Measurements from ENCODE around the gene COL19A1. TPM values are rescaled to one million over a fixed set of nuclear protein-coding genes. Genes with fewer than 3 reads are reported as not detected.
"Not testable (repeated sequence)": the region's sequence is repeated elsewhere in the genome, so short reads cannot be mapped to it uniquely, and the experiment has no call there.

COL19A1 gene
- total RNA-seq, 2 experiments from 2014 or later, result 0.40 TPM; not detected in 1

DNA sequence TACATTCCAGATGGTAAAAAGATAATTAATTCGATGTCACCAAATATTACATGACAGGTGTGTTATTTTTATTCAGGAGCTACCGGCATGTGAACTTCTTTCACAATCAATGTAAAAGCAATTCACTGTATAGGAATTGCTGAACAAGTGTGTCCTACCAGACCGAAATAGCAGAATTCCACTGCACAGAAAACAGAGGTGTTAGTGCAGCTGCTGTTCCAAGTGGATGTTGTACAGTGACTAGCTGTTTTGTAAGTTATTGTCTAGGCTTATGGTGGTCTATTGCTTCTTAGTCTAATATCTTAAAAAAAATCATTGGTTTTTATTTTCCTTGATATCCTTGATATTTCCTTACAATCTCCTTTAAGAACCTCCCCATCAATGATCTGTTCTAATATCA is 107.4 kb downstream of the COL19A1 start:
- CTCF ChIA-PET, result no interaction called here
- H3K4me1 Mint-ChIP-seq, result no peaks in the 10 kb centered on the region
- no peaks in the 10 kb centered on the region for H3K9me3 Mint-ChIP-seq (ENCODE audit: low read depth)
- DNase-seq (no peak), ATAC-seq (no peak)
- H3K27ac Mint-ChIP-seq, result no peak overlapping the region
- no peaks in the 10 kb centered on the region for H3K36me3 Mint-ChIP-seq
- no peak overlapping the region for H3K4me3 Mint-ChIP-seq
- peaks cover 3% of the 10 kb centered on the region for H3K27me3 Mint-ChIP-seq

DNA sequence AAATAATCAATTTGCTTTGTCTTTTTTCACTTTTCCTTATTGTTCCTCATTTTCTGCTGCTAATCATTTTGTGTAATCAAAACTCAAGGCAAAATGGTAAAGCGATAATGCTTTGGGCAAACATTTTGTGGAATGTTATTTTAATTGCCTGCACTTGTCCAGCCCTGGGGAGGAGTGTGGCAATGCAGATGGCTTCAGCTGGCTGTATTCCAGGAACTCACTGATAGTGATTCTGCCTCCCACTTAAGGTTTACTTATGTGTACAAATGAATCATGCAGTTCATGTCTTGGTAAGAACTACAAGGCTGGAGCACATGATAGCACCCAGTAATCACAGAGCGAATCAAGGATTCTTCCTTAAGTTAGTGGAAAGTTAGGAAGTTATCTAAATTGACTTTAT is 107.8 kb downstream of the COL19A1 start:
- ATAC-seq, result no peak
- no peak for DNase-seq
- CTCF ChIA-PET, result no interaction called here
- Mint-ChIP-seq H3K36me3 (no peaks in the 10 kb centered on the region), H3K27me3 (peaks cover 3% of the 10 kb centered on the region), H3K9me3 (ENCODE audit: low read depth) (no peaks in the 10 kb centered on the region), H3K27ac (no peak overlapping the region), H3K4me3 (no peak overlapping the region), H3K4me1 (no peaks in the 10 kb centered on the region)

DNA sequence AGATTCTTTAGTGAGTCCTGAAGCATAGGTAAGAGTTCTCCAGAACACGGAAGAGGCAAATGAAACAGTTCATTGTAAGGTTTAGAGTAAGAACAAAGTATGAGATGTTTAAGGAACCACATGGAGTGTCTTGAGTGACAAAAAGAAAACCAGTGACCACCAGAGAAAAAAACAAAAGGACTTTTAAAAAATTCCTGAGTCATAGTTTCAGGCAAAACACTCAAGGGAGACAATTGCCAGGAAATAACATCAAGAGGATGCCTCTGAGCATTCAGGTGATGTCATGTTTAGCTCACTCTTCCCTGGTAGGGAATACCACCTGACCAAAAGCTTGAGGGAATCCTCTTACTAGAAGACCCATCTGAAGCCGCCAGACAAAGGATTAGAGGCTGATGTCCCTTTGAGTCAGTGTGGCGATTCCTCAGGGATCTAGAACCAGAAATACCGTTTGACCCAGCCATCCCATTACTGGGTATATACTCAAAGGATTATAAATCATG is 110.3 kb downstream of the COL19A1 start:
- CTCF ChIA-PET, result no interaction called here
- no peaks in the 10 kb centered on the region for H3K36me3 Mint-ChIP-seq
- ATAC-seq (no peak), DNase-seq (no peak)
- H3K4me1 Mint-ChIP-seq, result no peaks in the 10 kb centered on the region
- H3K4me3 Mint-ChIP-seq, result no peak overlapping the region
- H3K9me3 Mint-ChIP-seq (ENCODE audit: low read depth), result no peaks in the 10 kb centered on the region
- no peak overlapping the region for H3K27ac Mint-ChIP-seq
- H3K27me3 Mint-ChIP-seq, result peaks cover 2% of the 10 kb centered on the region

DNA sequence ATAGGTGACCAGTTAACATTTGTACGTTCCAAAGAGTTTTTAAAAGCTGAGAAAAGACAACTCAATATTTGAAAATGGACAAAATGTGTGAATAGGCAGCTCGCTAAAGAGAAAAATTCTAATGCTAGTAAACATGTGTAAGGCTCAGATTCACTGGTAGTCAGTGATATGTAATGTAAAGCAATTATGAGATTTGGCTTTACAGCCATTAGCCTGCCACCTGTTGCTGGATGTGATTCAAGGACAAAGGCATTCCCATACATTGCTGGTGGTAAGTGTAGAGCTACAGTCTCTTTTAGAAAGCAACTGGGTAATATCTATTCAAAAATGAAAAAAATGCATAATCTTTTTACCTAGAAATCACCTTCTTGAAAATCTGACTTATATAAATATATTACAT is 114.3 kb downstream of the COL19A1 start:
- DNase-seq, result no peak
- no peak overlapping the region for H3K4me3 Mint-ChIP-seq
- no peaks in the 10 kb centered on the region for H3K27me3 Mint-ChIP-seq
- CTCF ChIA-PET, result no interaction called here
- H3K27ac Mint-ChIP-seq, result no peak overlapping the region
- H3K4me1 Mint-ChIP-seq, result peaks cover 2% of the 10 kb centered on the region
- H3K9me3 Mint-ChIP-seq (ENCODE audit: low read depth), result no peaks in the 10 kb centered on the region
- no peak for ATAC-seq
- H3K36me3 Mint-ChIP-seq, result no peaks in the 10 kb centered on the region

DNA sequence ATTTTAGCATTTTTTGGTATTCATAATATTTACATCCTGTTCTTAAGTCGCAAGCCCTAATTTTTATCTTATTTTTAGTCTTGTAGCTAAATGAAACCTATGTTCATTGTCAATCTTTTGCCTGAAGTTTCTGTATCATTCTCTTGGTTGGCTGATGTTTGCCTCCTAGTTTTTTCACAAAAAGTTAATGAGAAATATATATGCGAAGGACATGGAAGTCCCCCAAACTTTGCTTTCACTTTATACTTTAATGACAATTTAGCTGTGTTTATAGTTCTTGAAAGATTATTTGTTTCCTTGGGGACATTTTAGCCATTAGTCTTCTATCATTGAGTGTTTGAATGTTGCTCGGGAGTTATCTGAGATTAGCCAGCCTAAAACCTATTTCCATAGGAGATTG is 118.2 kb downstream of the COL19A1 start:
- H3K36me3 Mint-ChIP-seq, result no peaks in the 10 kb centered on the region
- H3K4me3 Mint-ChIP-seq, result no peak overlapping the region
- peaks cover 2% of the 10 kb centered on the region for H3K4me1 Mint-ChIP-seq
- no peak for ATAC-seq
- no peak for DNase-seq
- H3K9me3 Mint-ChIP-seq (ENCODE audit: low read depth), result no peaks in the 10 kb centered on the region
- H3K27me3 Mint-ChIP-seq, result no peaks in the 10 kb centered on the region
- CTCF ChIA-PET, result no interaction called here
- H3K27ac Mint-ChIP-seq, result no peak overlapping the region

DNA sequence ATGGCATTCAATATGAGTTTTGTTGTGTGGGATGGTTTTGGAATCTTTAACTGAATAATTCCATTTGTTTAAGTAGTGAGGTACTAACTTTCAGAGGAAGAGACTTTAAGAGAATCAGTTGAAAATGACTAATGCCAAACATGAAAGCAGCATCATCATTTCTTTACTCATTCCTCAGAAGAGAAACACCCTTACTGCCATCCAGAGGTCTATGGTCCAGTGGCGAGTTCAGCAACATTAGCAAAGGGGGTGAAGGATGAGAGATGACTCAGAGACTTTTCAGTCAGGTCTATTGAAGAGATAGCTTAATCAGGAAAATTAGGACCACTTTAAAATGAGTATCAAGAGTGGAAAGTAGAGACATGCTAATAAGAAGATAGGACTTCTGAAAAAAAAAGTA is 118.8 kb downstream of the COL19A1 start:
- DNase-seq (no peak), ATAC-seq (no peak)
- no peak overlapping the region for H3K27ac Mint-ChIP-seq

DNA sequence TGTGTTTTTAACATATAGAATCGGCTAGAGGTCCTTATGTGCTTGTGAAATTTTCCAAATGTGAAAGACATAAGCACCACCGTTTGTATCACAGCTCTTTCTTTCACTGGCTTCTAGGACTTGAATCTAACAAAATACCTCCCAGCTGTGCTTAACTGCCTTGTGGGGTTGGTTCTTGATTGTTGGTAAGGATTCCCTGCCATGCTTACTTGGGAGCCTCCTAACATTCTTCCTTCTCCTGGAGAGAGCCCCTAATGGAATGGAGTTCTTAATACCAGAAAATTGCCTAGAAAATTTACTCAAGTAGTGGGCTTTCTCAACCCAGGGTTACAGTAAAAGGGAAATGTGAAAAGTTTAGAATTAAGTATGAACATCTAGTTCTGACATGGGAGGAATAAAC is 121.2 kb downstream of the COL19A1 start:
- Mint-ChIP-seq H3K36me3 (no peaks in the 10 kb centered on the region), H3K27ac (no peak overlapping the region), H3K27me3 (peaks cover 6% of the 10 kb centered on the region), H3K4me3 (no peak overlapping the region), H3K9me3 (ENCODE audit: low read depth) (no peaks in the 10 kb centered on the region), H3K4me1 (peaks cover 2% of the 10 kb centered on the region)
- no peak for DNase-seq
- ATAC-seq, result no peak
- CTCF ChIA-PET, result interaction anchor here (1.0 kb wide), 1 partner anchor 17 kb away, joined by 3 read pairs; no protein-coding TSS in a partner anchor

More for the DNA sequence above, 118.8 kb downstream of the COL19A1 start:
- peaks cover 2% of the 10 kb centered on the region for H3K4me1 Mint-ChIP-seq
- no peaks in the 10 kb centered on the region for H3K9me3 Mint-ChIP-seq (ENCODE audit: low read depth)
- no peaks in the 10 kb centered on the region for H3K27me3 Mint-ChIP-seq
- no peaks in the 10 kb centered on the region for H3K36me3 Mint-ChIP-seq
- no peak overlapping the region for H3K4me3 Mint-ChIP-seq
- CTCF ChIA-PET, result no interaction called here

DNA sequence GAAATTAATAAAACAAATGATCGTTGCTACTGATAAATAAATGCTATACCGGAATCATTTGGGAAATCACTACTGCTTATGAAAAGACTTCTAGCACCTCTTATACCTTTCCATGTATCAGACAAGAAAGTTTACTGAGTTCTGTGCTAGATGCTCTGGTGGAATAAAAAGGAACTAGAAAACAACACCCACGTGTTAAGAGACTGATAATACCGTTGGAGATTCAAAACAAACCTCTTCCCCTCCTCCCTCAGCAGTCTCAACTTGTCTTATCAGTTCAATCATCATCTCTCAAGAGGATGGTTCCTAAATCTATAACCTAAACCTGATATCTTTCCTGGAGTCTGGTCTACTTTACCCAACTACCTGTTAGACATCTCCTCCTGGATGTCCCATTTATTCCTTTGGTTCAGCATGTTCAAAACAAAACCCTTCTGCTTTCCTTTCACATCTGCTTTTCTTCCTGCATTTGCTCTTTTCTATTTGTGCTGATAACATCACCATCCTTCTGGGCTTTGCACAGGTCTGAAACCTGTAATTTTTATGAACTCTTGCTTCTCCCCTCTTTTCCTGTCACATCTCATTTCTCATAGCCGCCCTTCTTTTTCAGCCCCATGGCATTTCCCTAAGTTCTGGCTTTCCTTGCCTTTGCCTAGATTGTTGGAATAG is 122.2 kb downstream of the COL19A1 start:
- peaks cover 15% of the 10 kb centered on the region for H3K27me3 Mint-ChIP-seq
- ATAC-seq, result no peak
- no peak overlapping the region for H3K27ac Mint-ChIP-seq
- peaks cover 2% of the 10 kb centered on the region for H3K4me1 Mint-ChIP-seq
- H3K9me3 Mint-ChIP-seq (ENCODE audit: low read depth), result no peaks in the 10 kb centered on the region
- no peak for DNase-seq
- H3K36me3 Mint-ChIP-seq, result no peaks in the 10 kb centered on the region
- H3K4me3 Mint-ChIP-seq, result no peak overlapping the region
- CTCF ChIA-PET, result no interaction called here

DNA sequence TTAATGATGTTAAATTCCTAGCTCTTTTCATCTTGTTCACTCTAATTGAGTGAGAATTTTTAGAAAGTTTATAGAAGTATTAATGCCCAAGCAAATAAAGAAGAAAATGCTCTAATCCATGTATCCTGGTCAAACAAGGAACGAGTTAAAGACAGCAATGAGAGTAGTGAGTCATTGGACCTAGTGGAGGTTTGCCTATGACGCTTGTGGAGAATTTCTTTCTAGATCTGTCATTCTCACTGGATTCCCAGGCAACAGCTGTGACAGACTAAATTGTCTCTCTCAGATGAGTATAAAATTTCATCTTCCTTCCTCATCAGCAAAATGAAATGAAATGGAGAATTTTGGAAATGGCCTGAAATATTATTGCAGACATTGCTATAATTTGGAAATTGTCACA is 127.9 kb downstream of the COL19A1 start:
- no peak overlapping the region for H3K4me3 Mint-ChIP-seq
- no peak overlapping the region for H3K27ac Mint-ChIP-seq
- no peaks in the 10 kb centered on the region for H3K9me3 Mint-ChIP-seq (ENCODE audit: low read depth)
- CTCF ChIA-PET, result no interaction called here
- no peaks in the 10 kb centered on the region for H3K4me1 Mint-ChIP-seq
- DNase-seq (no peak), ATAC-seq (no peak)
- no peaks in the 10 kb centered on the region for H3K36me3 Mint-ChIP-seq
- peaks cover 16% of the 10 kb centered on the region for H3K27me3 Mint-ChIP-seq

DNA sequence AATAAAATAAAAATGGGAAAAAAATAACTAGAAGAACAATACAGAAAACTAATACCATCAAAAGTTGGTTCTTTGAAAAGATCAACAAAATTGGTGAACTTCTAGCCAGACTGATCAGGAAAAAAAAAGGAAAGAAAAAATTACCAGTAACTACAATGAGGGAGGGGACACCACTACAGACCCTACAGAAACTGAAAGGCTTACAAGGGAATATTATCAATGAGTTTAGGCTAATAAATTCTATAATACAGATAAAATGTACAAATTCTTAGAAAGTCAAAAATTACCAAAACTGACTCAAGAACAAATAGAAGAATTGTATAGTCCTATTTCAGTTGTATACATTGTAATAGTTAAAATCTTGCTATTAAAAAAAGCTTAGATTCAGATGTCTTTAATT is 141.8 kb downstream of the COL19A1 start:
- DNase-seq, result no peak
- H3K27me3 Mint-ChIP-seq, result no peaks in the 10 kb centered on the region
- no peak overlapping the region for H3K4me3 Mint-ChIP-seq
- no peak for ATAC-seq
- H3K4me1 Mint-ChIP-seq, result no peaks in the 10 kb centered on the region
- peaks cover 5% of the 10 kb centered on the region for H3K9me3 Mint-ChIP-seq (ENCODE audit: low read depth)
- CTCF ChIA-PET, result no interaction called here
- H3K36me3 Mint-ChIP-seq, result no peaks in the 10 kb centered on the region
- H3K27ac Mint-ChIP-seq, result no peak overlapping the region

DNA sequence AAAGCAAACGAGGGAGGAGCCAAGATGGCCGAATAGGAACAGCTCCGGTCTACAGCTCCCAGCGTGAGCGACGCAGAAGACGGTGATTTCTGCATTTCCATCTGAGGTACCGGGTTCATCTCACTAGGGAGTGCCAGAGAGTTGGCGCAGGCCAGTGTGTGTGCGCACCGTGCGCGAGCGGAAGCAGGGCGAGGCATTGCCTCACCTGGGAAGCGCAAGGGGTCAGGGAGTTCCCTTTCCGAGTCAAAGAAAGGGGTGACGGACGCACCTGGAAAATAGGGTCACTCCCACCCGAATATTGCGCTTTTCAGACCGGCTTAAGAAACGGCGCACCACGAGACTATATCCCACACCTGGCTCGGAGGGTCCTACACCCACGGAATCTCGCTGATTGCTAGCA is 144.0 kb downstream of the COL19A1 start:
- DNase-seq; CTCF ChIA-PET; H3K27me3 Mint-ChIP-seq; H3K36me3 Mint-ChIP-seq; H3K4me3 Mint-ChIP-seq; ATAC-seq; H3K9me3 Mint-ChIP-seq (ENCODE audit: low read depth); H3K27ac Mint-ChIP-seq; H3K4me1 Mint-ChIP-seq: not testable (repeated sequence)

DNA sequence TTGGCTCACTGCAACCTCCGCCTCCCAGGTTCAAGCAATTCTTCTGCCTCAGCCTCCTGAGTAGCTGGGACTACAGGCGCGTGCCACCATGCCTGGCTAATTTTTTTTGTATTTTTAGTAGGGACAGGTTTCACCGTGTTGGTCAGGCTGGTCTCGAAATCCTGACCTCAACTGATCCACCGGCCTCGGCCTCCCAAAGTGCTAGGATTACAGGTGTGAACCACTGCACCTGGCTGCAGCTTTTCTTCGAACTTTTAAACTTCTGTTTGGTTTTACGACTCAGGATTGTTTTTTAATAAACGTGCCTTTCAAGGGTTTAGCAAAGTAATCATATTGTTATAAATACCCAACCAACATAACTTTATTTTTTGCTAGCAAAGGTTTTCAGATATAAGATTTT is 156.8 kb downstream of the COL19A1 start:
- DNase-seq; H3K36me3 Mint-ChIP-seq; H3K27ac Mint-ChIP-seq; H3K27me3 Mint-ChIP-seq; ATAC-seq; H3K4me3 Mint-ChIP-seq; H3K9me3 Mint-ChIP-seq (ENCODE audit: low read depth); CTCF ChIA-PET; H3K4me1 Mint-ChIP-seq: not testable (repeated sequence)

DNA sequence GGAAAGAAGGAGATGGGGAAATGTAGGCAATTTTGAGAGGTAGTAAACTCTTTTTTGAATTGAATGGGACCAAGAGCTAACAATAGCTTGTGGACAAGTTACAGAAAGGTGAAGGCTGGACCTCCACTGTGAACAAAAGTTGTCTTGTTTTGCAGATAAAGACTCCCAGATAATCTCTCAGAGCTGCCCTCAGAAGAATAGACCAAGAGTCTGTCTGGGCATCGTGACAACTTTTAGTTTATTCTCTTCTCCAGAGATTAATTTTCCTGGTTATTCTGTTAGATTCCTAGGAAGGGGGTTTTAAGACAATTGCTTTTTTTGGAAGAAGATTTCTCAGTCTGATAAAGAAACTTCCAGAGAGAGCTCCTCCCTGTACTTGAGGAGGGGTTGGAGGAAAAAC is 161.9 kb downstream of the COL19A1 start:
- Mint-ChIP-seq H3K4me3 (no peak overlapping the region), H3K4me1 (no peaks in the 10 kb centered on the region), H3K27me3 (no peaks in the 10 kb centered on the region), H3K9me3 (ENCODE audit: low read depth) (no peaks in the 10 kb centered on the region), H3K27ac (no peak overlapping the region), H3K36me3 (no peaks in the 10 kb centered on the region)
- CTCF ChIA-PET, result no interaction called here
- ATAC-seq, result no peak
- DNase-seq, result no peak

DNA sequence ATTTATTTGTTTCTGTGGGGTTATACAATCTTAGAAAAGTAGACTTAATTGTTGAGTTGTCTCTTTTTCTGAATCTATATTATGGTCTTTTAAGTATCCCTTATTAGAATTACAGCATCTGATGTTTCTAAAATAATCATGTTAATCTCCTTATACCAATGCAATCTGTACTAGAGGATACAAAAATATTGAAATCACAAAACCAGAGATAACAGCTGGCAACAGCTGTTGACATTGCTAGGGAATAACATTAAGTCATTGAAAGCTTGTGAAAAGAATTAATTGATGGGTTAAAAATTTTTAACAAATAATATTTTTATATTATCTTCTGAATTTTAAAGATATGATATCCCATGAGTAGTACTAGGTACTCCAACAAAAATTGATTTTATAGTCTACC is 162.6 kb downstream of the COL19A1 start:
- CTCF ChIA-PET, result no interaction called here
- Mint-ChIP-seq H3K9me3 (ENCODE audit: low read depth) (no peaks in the 10 kb centered on the region), H3K36me3 (no peaks in the 10 kb centered on the region), H3K4me1 (no peaks in the 10 kb centered on the region), H3K27me3 (peaks cover 3% of the 10 kb centered on the region), H3K4me3 (no peak overlapping the region), H3K27ac (no peak overlapping the region)
- no peak for DNase-seq
- ATAC-seq, result no peak

DNA sequence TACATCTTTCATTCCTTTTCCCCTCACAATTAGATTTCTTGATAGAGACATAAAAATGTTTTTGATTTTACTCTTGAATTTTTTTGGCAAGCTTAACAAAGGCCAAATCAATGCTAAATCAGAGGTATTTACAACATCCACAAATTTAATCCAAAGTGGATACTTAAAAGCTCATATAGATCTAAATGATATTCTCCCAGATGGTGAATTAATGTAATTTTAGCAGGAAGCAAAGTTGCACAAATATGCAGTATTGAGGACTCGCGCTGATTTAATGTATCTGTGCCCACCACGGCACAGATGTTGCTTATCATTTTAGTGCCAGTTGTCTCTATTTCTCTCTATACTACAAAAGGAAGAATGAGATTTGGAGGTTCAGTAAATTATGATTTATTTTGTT is 167.4 kb downstream of the COL19A1 start:
- Mint-ChIP-seq H3K27me3 (peaks cover 3% of the 10 kb centered on the region), H3K4me3 (no peak overlapping the region), H3K4me1 (no peaks in the 10 kb centered on the region), H3K27ac (no peak overlapping the region), H3K9me3 (ENCODE audit: low read depth) (no peaks in the 10 kb centered on the region), H3K36me3 (no peaks in the 10 kb centered on the region)
- DNase-seq (no peak), ATAC-seq (no peak)
- CTCF ChIA-PET, result no interaction called here

Data from activated CD8-positive, alpha-beta memory T cell treated with anti-CD3 and anti-CD28 coated beads, Interleukin-2, amount 10 ng/mL, durations not matched to agents 7 days and 5 days (primary cell).